Osteoblast (primary cell): ENCODE results near the gene GLT1D1. TPM values are rescaled to one million over a fixed set of nuclear protein-coding genes. Genes with fewer than 3 reads are reported as not detected.

Experiments used
- DNase-seq: peaks from one replicate; pipeline ENCODE4 v3.0.0; 2011; ENCODE audit warnings: low spot score, mixed read lengths; ENCODE audit not compliant: insufficient read length; ENCODE audit errors: missing footprints
- H2AFZ ChIP-seq: 2 replicates; pipeline ENCODE4 v1.6.0; 2011; ENCODE audit warnings: mild to moderate bottlenecking, low read length
- H3K27ac ChIP-seq: 2 replicates; pipeline ENCODE4 v1.5.1; 2011; ENCODE audit warnings: mild to moderate bottlenecking, low read depth, low read length, moderate library complexity
- H3K27me3 ChIP-seq: 2 replicates; pipeline ENCODE4 v1.6.0; 2012; ENCODE audit warnings: mild to moderate bottlenecking, control low read depth, inconsistent platforms, low read length, moderate library complexity; ENCODE audit not compliant: insufficient read depth
- H3K36me3 ChIP-seq: 2 replicates; pipeline ENCODE4 v1.5.1; 2011; ENCODE audit warnings: mild to moderate bottlenecking, low read length, control low read depth, moderate library complexity; ENCODE audit not compliant: insufficient read depth
- H3K4me1 ChIP-seq: 2 replicates; pipeline ENCODE4 v1.5.1; 2011; ENCODE audit warnings: mild to moderate bottlenecking, low read length, control low read depth, moderate library complexity; ENCODE audit not compliant: insufficient read depth
- H3K4me2 ChIP-seq: 2 replicates; pipeline ENCODE4 v1.6.0; 2011; ENCODE audit warnings: mild to moderate bottlenecking, low read length; ENCODE audit not compliant: insufficient read depth
- H3K4me3 ChIP-seq: fragments of 200-600 bp; sonication (generic); 3 replicates; pipeline ENCODE4 v1.5.1; 2012; ENCODE audit warnings: mild to moderate bottlenecking, low read length, inconsistent platforms; ENCODE audit not compliant: insufficient read depth
- H3K79me2 ChIP-seq: 2 replicates; pipeline ENCODE4 v1.6.0; 2012; ENCODE audit warnings: mild to moderate bottlenecking, low read length, control low read depth, inconsistent platforms; ENCODE audit not compliant: insufficient read depth
- H3K9me3 ChIP-seq: 2 replicates; pipeline ENCODE4 v1.5.1; 2011; ENCODE audit warnings: low read depth, low read length, control low read depth
- H4K20me1 ChIP-seq: 2 replicates; pipeline ENCODE4 v1.6.0; 2012; ENCODE audit warnings: mild to moderate bottlenecking, low read length, control low read depth; ENCODE audit not compliant: insufficient read depth
- CTCF ChIP-seq: IDR thresholded peaks from 2 replicates; pipeline ENCODE4 v1.5.1; 2011; ENCODE audit warnings: mild to moderate bottlenecking, low read depth, low read length, moderate library complexity; ENCODE audit errors: extremely low read depth
- total RNA-seq: library from RNA; depleted of rRNA; stranded (reverse); fragments of >200 nt; gene quantifications from 2 replicates; pipeline ENCODE4 v1.2.3, GENCODE V29; 2012

Gene GLT1D1
- total RNA-seq, 1 donor, result not detected

- Histone ChIP-seq H3K9me3 (no peaks in the 10 kb centered on the region), H3K4me3 (no peak overlapping the region), H2AFZ (no peak overlapping the region), H4K20me1 (no peaks in the 10 kb centered on the region), H3K79me2 (no peaks in the 10 kb centered on the region), H3K27me3 (no peaks in the 10 kb centered on the region), H3K4me1 (no peaks in the 10 kb centered on the region), H3K36me3 (no peaks in the 10 kb centered on the region), H3K4me2 (no peak overlapping the region), H3K27ac (no peak overlapping the region)
- TF ChIP-seq CTCF, result no peak
- no peak for DNase-seq
Measured at GRCh38 chr12:128992116-128992515, 138.8 kb downstream of the GLT1D1 start.

- no peaks in the 10 kb centered on the region for H3K9me3 ChIP-seq
- TF ChIP-seq CTCF, result no peak
- H3K4me2 ChIP-seq, result no peak overlapping the region
- H3K4me1 ChIP-seq, result no peaks in the 10 kb centered on the region
- no peak for DNase-seq
- H3K27ac ChIP-seq, result no peak overlapping the region
- no peak overlapping the region for H3K4me3 ChIP-seq
- H4K20me1 ChIP-seq, result no peaks in the 10 kb centered on the region
- H3K79me2 ChIP-seq, result no peaks in the 10 kb centered on the region
- H2AFZ ChIP-seq, result no peak overlapping the region
- H3K27me3 ChIP-seq, result no peaks in the 10 kb centered on the region
- no peaks in the 10 kb centered on the region for H3K36me3 ChIP-seq
Measured at GRCh38 chr12:128992550-128992949, 139.3 kb downstream of the GLT1D1 start.

GRCh38 chr12:128994856-128995255 lies 141.6 kb downstream of the GLT1D1 start:
- Histone ChIP-seq H3K9me3 (no peaks in the 10 kb centered on the region), H3K36me3 (no peaks in the 10 kb centered on the region), H3K4me2 (no peak overlapping the region), H3K79me2 (no peaks in the 10 kb centered on the region), H3K4me1 (no peaks in the 10 kb centered on the region), H3K27me3 (no peaks in the 10 kb centered on the region), H3K27ac (no peak overlapping the region), H4K20me1 (no peaks in the 10 kb centered on the region), H3K4me3 (no peak overlapping the region), H2AFZ (no peak overlapping the region)
- peak; percentile 34 for DNase-seq
- no peak for TF ChIP-seq CTCF

- Histone ChIP-seq H3K4me2 (no peak overlapping the region), H3K9me3 (no peaks in the 10 kb centered on the region), H4K20me1 (no peaks in the 10 kb centered on the region), H3K27ac (no peak overlapping the region), H3K4me3 (no peak overlapping the region), H3K36me3 (no peaks in the 10 kb centered on the region), H3K27me3 (no peaks in the 10 kb centered on the region), H2AFZ (no peak overlapping the region), H3K79me2 (no peaks in the 10 kb centered on the region), H3K4me1 (no peaks in the 10 kb centered on the region)
- TF ChIP-seq CTCF, result no peak
- DNase-seq, result no peak
Measured at GRCh38 chr12:128995619-128996018, 142.3 kb downstream of the GLT1D1 start.
